Gastrocnemius medialis (tissue), 4 donors: ENCODE measurements around the gene ZBTB34.

Experiments used
- POLR2A ChIP-seq, 2 donors: fragments of 450-650 bp; IDR thresholded peaks; one replicate each; pipeline ENCODE4 v1.6.1; 2017; ENCODE audit warnings: antibody characterized with exemption in 2 of 2, mild to moderate bottlenecking in 2 of 2, moderate library complexity in 2 of 2
- TF ChIP-seq, protein P1 (sequence below), 5 experiments: fragments of 450-650 bp in 3 of 5; fragments of 200-600 bp in 2 of 5; sonication (generic) in 2 of 5; IDR thresholded peaks in 4 of 5; conservative IDR thresholded peaks in 1 of 5; 1 replicate in 4 of 5; 2 replicates in 1 of 5; pipeline ENCODE4 v1.5.1; 2016 to 2019; ENCODE audit warnings: antibody characterized with exemption in 5 of 5, mild to moderate bottlenecking in 3 of 5, moderate library complexity in 3 of 5

DNA sequence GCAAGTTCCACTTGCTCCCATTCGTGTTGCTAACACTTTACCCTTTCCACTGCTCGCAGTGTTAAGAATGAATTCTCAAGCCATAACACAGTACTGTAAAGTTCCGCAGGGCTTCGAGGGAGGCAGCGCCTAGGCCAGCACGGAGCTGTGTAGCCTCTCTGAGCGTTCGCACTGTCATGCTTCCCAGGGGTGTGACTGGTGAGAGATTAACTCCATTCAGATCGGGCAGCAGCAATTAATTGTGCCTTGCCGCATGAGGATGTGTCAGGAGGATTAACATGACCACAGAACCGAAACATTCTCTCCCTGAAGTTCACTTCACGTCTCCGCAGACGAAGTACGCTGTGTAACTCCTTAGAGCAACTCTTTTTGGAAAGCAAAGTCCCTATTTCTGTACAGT lies 23.2 kb downstream of the ZBTB34 start:
- no peak for TF ChIP-seq POLR2A (IDR thresholded peaks at IDR 0.05)
- TF ChIP-seq, protein P1, sequence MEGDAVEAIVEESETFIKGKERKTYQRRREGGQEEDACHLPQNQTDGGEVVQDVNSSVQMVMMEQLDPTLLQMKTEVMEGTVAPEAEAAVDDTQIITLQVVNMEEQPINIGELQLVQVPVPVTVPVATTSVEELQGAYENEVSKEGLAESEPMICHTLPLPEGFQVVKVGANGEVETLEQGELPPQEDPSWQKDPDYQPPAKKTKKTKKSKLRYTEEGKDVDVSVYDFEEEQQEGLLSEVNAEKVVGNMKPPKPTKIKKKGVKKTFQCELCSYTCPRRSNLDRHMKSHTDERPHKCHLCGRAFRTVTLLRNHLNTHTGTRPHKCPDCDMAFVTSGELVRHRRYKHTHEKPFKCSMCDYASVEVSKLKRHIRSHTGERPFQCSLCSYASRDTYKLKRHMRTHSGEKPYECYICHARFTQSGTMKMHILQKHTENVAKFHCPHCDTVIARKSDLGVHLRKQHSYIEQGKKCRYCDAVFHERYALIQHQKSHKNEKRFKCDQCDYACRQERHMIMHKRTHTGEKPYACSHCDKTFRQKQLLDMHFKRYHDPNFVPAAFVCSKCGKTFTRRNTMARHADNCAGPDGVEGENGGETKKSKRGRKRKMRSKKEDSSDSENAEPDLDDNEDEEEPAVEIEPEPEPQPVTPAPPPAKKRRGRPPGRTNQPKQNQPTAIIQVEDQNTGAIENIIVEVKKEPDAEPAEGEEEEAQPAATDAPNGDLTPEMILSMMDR (IDR thresholded peaks at IDR 0.05 in 4 of 5, conservative IDR thresholded peaks at IDR 0.05 in 1 of 5) = no peak
